LNCaP clone FGC (cell line): ENCODE data around the gene TPST2.
A peak's percentile ranks its signal among the peaks of the same experiment; 100 is the strongest.

Experiments
- DNase-seq: peaks from one replicate; pipeline ENCODE4 v3.0.0-alpha.2; 2011; ENCODE audit warnings: low read depth
- H3K4me3 ChIP-seq: 2 replicates; pipeline ENCODE4 v1.5.1; 2011; ENCODE audit warnings: mild to moderate bottlenecking, low read depth, low read length, control low read depth
- TF ChIP-seq, protein P1 (sequence below): IDR thresholded peaks from 2 replicates; pipeline ENCODE4 v1.5.1; 2012; ENCODE audit warnings: mild to moderate bottlenecking; ENCODE audit not compliant: control insufficient read depth, insufficient read depth; ENCODE audit errors: extremely low read depth

Gene TPST2

DNA sequence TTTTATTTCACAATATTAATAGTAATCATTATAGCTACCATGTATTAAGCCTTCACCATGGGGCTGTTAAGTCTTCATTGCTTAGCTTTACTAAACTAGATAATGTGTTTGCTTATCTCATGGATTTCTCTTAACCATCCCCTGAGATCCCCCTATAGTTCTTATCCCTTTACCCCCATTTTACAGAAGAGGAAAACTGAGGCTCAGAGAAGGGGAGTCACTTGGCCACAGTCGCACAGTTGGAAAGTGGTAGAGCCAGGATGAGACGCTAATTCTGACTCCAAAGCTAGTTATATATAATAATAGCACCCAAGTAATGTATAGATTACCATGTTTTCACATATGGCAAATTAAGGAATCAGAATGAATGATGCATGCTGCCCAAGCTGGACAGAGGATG is 67.9 kb downstream of the TPST2 start:
- TF ChIP-seq, protein P1, sequence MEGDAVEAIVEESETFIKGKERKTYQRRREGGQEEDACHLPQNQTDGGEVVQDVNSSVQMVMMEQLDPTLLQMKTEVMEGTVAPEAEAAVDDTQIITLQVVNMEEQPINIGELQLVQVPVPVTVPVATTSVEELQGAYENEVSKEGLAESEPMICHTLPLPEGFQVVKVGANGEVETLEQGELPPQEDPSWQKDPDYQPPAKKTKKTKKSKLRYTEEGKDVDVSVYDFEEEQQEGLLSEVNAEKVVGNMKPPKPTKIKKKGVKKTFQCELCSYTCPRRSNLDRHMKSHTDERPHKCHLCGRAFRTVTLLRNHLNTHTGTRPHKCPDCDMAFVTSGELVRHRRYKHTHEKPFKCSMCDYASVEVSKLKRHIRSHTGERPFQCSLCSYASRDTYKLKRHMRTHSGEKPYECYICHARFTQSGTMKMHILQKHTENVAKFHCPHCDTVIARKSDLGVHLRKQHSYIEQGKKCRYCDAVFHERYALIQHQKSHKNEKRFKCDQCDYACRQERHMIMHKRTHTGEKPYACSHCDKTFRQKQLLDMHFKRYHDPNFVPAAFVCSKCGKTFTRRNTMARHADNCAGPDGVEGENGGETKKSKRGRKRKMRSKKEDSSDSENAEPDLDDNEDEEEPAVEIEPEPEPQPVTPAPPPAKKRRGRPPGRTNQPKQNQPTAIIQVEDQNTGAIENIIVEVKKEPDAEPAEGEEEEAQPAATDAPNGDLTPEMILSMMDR = no peak
- DNase-seq = no peak
- H3K4me3 ChIP-seq = no peak overlapping the region

DNA sequence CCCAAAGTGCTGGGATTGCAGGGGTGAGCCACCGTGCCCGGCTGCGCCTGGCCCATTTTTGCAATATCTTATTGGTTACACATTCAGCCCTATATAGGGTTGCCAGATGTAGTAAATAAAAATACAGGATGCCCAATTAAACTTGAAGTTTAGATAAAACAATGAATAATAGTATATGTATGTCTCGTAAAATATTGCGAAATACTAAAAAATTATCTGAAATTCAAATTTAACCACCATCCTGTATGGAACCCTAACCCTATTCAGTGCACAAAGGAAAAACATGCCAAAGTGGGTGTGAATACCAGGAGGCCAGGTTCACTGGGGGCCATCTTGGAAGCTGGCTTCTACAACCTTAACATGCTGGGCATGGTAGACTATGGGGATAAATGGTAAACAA is 72.5 kb downstream of the TPST2 start:
- TF ChIP-seq, protein P1 = no peak
- DNase-seq = no peak
- no peak overlapping the region for H3K4me3 ChIP-seq

DNA sequence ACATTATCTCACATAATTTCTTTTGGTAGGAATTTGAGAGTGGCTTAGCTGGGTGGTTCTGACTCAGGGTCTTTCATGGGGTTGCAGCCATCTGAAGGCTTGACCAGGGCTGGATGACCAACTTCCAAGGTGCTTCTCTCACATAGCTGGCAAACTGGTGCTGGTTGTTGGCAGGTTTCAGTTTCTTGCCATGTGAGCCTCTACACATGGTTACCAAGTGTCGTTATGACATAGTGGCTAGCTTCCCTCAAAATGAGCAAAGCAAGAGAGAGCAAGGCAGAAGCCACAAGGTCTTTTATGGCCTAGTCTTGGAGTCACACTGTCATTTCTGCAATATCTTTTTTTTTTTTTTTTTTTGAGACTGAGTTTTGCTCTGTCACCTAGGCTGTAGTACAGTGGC is 73.4 kb downstream of the TPST2 start:
- TF ChIP-seq, protein P1 = no peak
- no peak overlapping the region for H3K4me3 ChIP-seq
- DNase-seq = no peak

DNA sequence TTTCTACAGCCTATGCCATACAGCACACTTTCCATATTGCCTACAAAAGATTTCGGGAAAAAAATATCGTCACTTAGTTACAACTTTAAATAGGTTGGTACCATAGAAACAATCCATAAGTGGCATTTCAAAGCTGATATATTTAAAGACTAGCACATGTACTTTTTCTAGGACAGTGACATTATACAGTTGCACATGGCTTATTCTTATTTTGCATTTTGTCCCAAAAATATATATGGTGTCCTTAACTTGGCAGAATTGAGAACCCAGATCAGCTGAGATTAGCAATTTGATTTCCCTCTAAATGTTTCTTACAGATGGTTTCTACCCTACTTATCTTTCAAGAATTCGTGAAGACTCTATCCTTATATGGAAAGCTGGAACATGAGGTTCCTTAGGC is 74.0 kb downstream of the TPST2 start:
- H3K4me3 ChIP-seq = no peak overlapping the region
- TF ChIP-seq, protein P1 = no peak
- no peak for DNase-seq

DNA sequence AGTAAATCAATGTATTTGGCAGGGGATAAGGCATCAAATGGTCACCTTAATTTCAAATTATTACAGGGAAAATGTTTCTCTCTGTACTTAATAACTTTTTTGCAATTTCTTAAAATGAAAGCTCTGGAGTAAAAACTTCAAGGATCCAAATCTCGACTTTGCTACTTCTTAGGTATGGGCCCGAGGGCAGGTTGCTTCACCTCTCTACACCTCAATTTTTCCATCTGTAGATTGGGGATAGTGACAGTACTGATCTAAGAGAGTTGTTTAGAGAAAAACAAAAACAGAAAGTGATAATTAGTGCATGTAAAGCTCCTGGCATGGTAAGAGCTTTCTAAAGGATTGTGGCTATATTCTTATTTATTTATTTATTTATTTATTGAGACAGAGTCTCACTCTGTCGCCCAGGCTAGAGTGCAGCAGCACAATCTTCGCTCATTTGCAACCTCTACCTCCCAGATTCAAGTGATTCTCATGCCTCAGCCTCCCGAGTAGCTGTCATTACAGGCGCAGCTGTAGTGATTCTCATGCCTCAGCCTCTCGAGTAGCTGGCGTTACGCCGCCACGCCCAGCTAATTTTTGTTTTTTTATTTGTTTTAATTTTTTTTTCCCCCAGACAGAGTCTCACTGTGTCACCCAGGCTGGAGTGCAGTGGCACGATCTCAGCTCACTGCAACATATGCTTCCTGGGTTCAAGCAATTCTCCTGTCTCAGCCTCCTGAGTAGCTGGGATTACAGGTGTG is 75.3 kb downstream of the TPST2 start:
- DNase-seq = no peak
- no peak overlapping the region for H3K4me3 ChIP-seq
- TF ChIP-seq, protein P1 = no peak

DNA sequence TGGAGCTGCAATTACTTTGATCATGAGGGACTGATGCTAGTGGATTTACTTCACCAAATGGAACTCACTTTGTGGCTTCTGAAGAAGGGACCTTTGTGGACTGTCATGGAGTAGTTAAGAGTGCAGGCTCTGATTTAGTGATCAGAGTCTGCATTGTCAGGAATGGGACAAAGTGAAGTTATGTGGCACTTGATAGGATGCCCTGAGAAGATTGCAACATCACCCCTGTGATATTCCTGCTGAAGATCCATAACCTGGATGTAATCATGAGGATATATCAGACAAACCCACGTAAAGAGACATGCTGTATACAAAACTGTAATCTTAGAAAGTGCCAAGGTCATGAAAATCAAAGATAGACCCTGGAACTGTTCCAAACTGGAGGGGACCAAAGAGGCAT is 76.1 kb downstream of the TPST2 start:
- H3K4me3 ChIP-seq = peak overlapping the region; percentile 98
- DNase-seq = no peak
- TF ChIP-seq, protein P1 = no peak
